ENCODE results near the gene PTTG1IP. TPM values are rescaled to one million over a fixed set of nuclear protein-coding genes. Genes with fewer than 3 reads are reported as not detected.

The PTTG1IP gene
- total and polyA plus RNA-seq, 2 donors (not counting 1 experiment from before 2014, with no cell fraction given), result 229 to 240 TPM

- H3K4me2 ChIP-seq (ENCODE audit: extremely low read depth, insufficient read depth, low read length), result peak overlapping the region; percentile 45
- H3K4me1 ChIP-seq (ENCODE audit: control insufficient read depth, extremely low read depth, insufficient read depth, low read length), result peaks cover 3% of the 10 kb centered on the region
- H3K36me3 ChIP-seq (ENCODE audit: control insufficient read depth, insufficient read depth, low read length), result peaks cover 9% of the 10 kb centered on the region
- no peaks in the 10 kb centered on the region for H3K27me3 ChIP-seq (ENCODE audit: control insufficient read depth, insufficient read depth, low read length)
- no peak overlapping the region for H3K27ac ChIP-seq (ENCODE audit: insufficient read depth, low read length)
- no peak for DNase-seq (ENCODE audit: low read depth in 2 of 2)
- H3K9me3 ChIP-seq (ENCODE audit: control insufficient read depth, insufficient read depth, low read depth, low read length), result no peaks in the 10 kb centered on the region
- no peaks in the 10 kb centered on the region for H4K20me1 ChIP-seq (ENCODE audit: control insufficient read depth, extremely low read depth, insufficient read depth, low read length)
- TF ChIP-seq CTCF (conservative IDR thresholded peaks at IDR 0.05 in 1 of 2, IDR thresholded peaks at IDR 0.05 in 1 of 2; ENCODE audit: low read depth in 1 of 2, low read length in 2 of 2), result no peak
- TF ChIP-seq EZH2 (IDR thresholded peaks at IDR 0.05; ENCODE audit: low read length, missing control alignments), result no peak
- peaks cover 56% of the 10 kb centered on the region for H3K79me2 ChIP-seq (ENCODE audit: control insufficient read depth, insufficient read depth, low read length)
- H3K9ac ChIP-seq (ENCODE audit: insufficient read depth, low read length), result no peak overlapping the region
- peak overlapping the region in 1 of 4 experiments; percentile 10 for H3K4me3 ChIP-seq (replicated peaks in 1 of 4; ENCODE audit: control extremely low read depth in 1 of 4, insufficient read depth in 1 of 4, low read depth in 3 of 4, low read length in 4 of 4)
- no peak overlapping the region for H2AFZ ChIP-seq (ENCODE audit: low read length)
Measured at GRCh38 chr21:44815852-44816628, 57.5 kb downstream of the PTTG1IP start.

- peaks cover 13% of the 10 kb centered on the region for H3K36me3 ChIP-seq (ENCODE audit: control insufficient read depth, insufficient read depth, low read length)
- H3K4me2 ChIP-seq (ENCODE audit: extremely low read depth, insufficient read depth, low read length), result no peak overlapping the region
- H2AFZ ChIP-seq (ENCODE audit: low read length), result no peak overlapping the region
- peaks cover 64% of the 10 kb centered on the region for H3K79me2 ChIP-seq (ENCODE audit: control insufficient read depth, insufficient read depth, low read length)
- peaks cover 3% of the 10 kb centered on the region for H3K4me1 ChIP-seq (ENCODE audit: control insufficient read depth, extremely low read depth, insufficient read depth, low read length)
- no peaks in the 10 kb centered on the region for H4K20me1 ChIP-seq (ENCODE audit: control insufficient read depth, extremely low read depth, insufficient read depth, low read length)
- no peaks in the 10 kb centered on the region for H3K27me3 ChIP-seq (ENCODE audit: control insufficient read depth, insufficient read depth, low read length)
- DNase-seq (ENCODE audit: low read depth in 2 of 2), result no peak
- H3K9me3 ChIP-seq (ENCODE audit: control insufficient read depth, insufficient read depth, low read depth, low read length), result no peaks in the 10 kb centered on the region
- no peak overlapping the region for H3K4me3 ChIP-seq (replicated peaks in 1 of 4; ENCODE audit: control extremely low read depth in 1 of 4, insufficient read depth in 1 of 4, low read depth in 3 of 4, low read length in 4 of 4)
- no peak overlapping the region for H3K27ac ChIP-seq (ENCODE audit: insufficient read depth, low read length)
- TF ChIP-seq CTCF (conservative IDR thresholded peaks at IDR 0.05 in 1 of 2, IDR thresholded peaks at IDR 0.05 in 1 of 2; ENCODE audit: low read depth in 1 of 2, low read length in 2 of 2) (no peak), EZH2 (IDR thresholded peaks at IDR 0.05; ENCODE audit: low read length, missing control alignments) (no peak)
- no peak overlapping the region for H3K9ac ChIP-seq (ENCODE audit: insufficient read depth, low read length)
Measured at GRCh38 chr21:44815225-44815624, 58.3 kb downstream of the PTTG1IP start.

GRCh38 chr21:44814498-44815023 is 58.9 kb downstream of the PTTG1IP start:
- H3K9me3 ChIP-seq (ENCODE audit: control insufficient read depth, insufficient read depth, low read depth, low read length), result no peaks in the 10 kb centered on the region
- TF ChIP-seq CTCF (conservative IDR thresholded peaks at IDR 0.05 in 1 of 2, IDR thresholded peaks at IDR 0.05 in 1 of 2; ENCODE audit: low read depth in 1 of 2, low read length in 2 of 2) (no peak), EZH2 (IDR thresholded peaks at IDR 0.05; ENCODE audit: low read length, missing control alignments) (no peak)
- peaks cover 68% of the 10 kb centered on the region for H3K79me2 ChIP-seq (ENCODE audit: control insufficient read depth, insufficient read depth, low read length)
- H3K36me3 ChIP-seq (ENCODE audit: control insufficient read depth, insufficient read depth, low read length), result peaks cover 18% of the 10 kb centered on the region
- DNase-seq (ENCODE audit: low read depth in 2 of 2), result no peak
- no peak overlapping the region for H3K4me3 ChIP-seq (replicated peaks in 1 of 4; ENCODE audit: control extremely low read depth in 1 of 4, insufficient read depth in 1 of 4, low read depth in 3 of 4, low read length in 4 of 4)
- no peaks in the 10 kb centered on the region for H4K20me1 ChIP-seq (ENCODE audit: control insufficient read depth, extremely low read depth, insufficient read depth, low read length)
- no peak overlapping the region for H3K27ac ChIP-seq (ENCODE audit: insufficient read depth, low read length)
- H3K27me3 ChIP-seq (ENCODE audit: control insufficient read depth, insufficient read depth, low read length), result no peaks in the 10 kb centered on the region
- H3K4me1 ChIP-seq (ENCODE audit: control insufficient read depth, extremely low read depth, insufficient read depth, low read length), result peaks cover 3% of the 10 kb centered on the region
- no peak overlapping the region for H3K4me2 ChIP-seq (ENCODE audit: extremely low read depth, insufficient read depth, low read length)
- no peak overlapping the region for H2AFZ ChIP-seq (ENCODE audit: low read length)
- H3K9ac ChIP-seq (ENCODE audit: insufficient read depth, low read length), result no peak overlapping the region
